ENCODE measurements around the gene ANKH.

ANKH gene

DNA sequence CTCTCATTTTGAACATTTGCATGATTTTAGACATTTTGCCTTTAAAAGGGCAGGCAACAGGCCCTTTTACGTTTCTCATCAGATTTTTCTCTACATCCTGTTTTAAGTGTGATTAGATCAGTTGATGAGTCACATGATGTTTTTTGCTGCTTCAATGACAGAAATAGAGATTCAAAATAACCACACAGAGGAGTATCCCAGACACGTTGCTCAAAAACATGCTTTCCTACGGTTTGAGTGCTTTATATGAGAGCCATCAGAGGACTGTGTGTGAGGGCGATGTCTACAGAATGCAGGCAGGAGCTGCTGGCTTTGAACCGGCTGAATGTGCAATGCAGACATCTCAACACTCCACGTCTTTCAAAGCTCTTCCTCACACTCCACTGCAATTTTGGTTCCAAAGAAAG is 165.0 kb downstream of the ANKH start:
- no peak overlapping the region for H3K4me3 ChIP-seq (replicated peaks; ENCODE audit: low read depth, low read length)
- TF ChIP-seq, protein P1, sequence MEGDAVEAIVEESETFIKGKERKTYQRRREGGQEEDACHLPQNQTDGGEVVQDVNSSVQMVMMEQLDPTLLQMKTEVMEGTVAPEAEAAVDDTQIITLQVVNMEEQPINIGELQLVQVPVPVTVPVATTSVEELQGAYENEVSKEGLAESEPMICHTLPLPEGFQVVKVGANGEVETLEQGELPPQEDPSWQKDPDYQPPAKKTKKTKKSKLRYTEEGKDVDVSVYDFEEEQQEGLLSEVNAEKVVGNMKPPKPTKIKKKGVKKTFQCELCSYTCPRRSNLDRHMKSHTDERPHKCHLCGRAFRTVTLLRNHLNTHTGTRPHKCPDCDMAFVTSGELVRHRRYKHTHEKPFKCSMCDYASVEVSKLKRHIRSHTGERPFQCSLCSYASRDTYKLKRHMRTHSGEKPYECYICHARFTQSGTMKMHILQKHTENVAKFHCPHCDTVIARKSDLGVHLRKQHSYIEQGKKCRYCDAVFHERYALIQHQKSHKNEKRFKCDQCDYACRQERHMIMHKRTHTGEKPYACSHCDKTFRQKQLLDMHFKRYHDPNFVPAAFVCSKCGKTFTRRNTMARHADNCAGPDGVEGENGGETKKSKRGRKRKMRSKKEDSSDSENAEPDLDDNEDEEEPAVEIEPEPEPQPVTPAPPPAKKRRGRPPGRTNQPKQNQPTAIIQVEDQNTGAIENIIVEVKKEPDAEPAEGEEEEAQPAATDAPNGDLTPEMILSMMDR (IDR thresholded peaks at IDR 0.05; ENCODE audit: low read length, missing control alignments): no peak
- DNase-seq (ENCODE audit: low read depth): peak; percentile 70

DNA sequence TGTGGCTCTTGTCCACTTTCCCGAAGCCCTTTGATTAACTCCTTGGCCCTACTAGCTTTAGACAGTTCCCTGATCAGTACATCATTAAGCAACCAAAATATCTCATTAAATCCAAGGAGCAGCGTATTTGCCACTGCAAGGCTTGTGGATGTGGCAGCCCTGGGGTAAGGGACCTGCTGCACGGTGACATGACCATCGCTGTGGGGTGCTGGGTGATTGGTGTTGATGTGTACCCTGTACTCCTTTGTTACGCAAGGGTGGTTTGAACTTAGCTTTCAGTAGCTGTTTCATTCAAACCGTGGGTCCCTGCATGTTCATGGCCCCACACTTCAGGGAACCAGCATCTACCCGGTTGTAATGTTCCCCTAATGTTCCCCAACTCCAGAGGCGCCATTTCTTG is 166.0 kb downstream of the ANKH start:
- no peak for DNase-seq (ENCODE audit: low read depth)
- no peak overlapping the region for H3K4me3 ChIP-seq (replicated peaks; ENCODE audit: low read depth, low read length)
- TF ChIP-seq, protein P1 (IDR thresholded peaks at IDR 0.05; ENCODE audit: low read length, missing control alignments): no peak

DNA sequence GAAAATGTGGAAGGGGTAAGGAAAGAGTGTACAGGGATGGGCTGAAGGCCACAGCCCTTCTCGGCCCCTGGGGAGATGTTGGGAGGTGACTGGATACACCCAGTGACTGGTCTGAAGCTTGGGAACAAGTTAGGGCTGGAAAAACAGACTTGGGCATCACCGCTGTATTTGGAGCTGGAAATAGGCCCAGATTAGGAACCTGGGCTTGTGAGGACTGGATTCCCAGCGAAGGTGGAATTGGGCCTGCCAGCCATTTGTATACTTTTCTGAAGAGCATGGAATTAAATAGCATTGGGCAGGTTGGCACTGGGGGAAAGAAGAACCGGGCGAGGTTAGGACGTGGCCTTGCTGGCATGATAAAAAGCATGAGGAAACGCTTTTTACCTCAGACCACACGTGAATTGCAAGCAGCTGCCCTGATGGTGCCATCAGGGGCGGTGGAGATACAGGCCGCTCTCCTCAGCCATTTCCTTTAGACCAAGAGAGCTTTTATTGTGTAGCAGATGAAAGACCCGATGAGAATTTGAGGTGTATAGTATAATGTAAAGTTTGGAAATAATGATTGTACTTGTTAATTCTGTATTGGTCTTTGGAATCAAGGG is 169.2 kb downstream of the ANKH start:
- no peak overlapping the region for H3K4me3 ChIP-seq (replicated peaks; ENCODE audit: low read depth, low read length)
- DNase-seq (ENCODE audit: low read depth): no peak
- TF ChIP-seq, protein P1 (IDR thresholded peaks at IDR 0.05; ENCODE audit: low read length, missing control alignments): no peak

DNA sequence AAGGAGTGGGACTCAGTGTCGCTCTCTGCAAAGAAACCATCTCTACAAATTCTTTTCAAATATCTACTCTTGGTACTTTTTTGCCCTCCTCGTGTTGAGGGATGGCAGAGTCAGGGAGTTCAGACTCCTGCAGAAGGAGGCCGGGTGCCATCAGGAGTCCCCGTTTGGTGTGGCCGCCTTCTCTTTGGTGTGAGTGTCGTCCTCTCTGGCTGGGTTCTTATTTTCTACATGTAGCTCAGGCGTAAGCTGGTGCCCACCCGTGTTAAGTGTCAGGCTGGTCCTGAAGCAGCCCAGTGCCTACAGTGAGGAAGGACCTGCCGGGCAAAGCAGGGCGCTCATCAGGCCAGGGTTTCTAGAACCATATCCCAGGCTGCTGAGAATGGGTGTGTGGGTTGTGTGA is 170.0 kb downstream of the ANKH start:
- DNase-seq (ENCODE audit: low read depth): no peak
- no peak overlapping the region for H3K4me3 ChIP-seq (replicated peaks; ENCODE audit: low read depth, low read length)
- TF ChIP-seq, protein P1 (IDR thresholded peaks at IDR 0.05; ENCODE audit: low read length, missing control alignments): no peak

DNA sequence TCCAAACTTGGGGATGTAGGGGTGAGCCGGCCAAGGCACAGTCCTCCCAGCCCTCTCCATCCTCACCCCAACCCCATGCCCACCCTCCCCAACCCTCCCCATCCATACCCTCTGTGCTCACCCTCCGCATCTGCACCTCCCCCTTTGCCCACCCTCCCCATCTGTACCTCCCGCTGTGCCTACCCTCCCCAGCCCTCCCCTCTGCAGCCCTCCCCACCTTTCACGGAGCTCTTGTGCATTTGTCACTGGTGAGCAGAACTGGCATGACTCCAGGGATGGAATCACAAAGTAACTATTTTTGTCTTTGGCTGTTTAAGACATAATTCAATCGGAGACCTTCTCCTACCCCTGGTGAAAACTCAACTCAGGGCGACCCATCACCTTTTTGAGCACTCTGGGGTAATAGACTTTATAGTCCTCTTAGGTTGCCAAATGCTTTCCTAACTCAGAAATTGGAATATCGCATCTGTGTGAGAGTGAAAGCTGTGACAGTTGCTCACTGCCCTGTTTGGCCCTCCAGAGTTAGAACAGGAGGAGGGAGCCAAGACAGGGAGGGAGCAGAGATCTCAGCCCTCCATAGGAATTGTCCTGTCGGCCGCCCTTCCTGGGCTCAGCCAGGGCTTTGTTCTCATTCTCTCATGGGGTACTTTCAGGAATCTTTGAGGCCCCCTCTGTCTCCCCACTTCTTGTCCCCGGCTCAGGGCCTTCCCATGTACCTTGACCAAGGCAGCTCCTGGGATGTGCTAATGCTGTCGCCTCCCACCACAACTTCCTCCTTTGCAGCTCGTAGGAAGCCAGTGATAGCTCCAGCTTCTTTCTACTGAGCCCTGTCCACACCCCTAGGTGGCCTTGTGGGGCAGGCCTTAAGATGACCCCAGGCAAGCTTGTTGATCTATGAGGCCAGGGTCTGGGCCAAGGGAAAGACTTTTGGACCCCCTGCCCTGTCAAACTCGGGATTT is 170.8 kb downstream of the ANKH start:
- TF ChIP-seq, protein P1 (IDR thresholded peaks at IDR 0.05; ENCODE audit: low read length, missing control alignments): no peak
- DNase-seq (ENCODE audit: low read depth): no peak
- H3K4me3 ChIP-seq (replicated peaks; ENCODE audit: low read depth, low read length): no peak overlapping the region

DNA sequence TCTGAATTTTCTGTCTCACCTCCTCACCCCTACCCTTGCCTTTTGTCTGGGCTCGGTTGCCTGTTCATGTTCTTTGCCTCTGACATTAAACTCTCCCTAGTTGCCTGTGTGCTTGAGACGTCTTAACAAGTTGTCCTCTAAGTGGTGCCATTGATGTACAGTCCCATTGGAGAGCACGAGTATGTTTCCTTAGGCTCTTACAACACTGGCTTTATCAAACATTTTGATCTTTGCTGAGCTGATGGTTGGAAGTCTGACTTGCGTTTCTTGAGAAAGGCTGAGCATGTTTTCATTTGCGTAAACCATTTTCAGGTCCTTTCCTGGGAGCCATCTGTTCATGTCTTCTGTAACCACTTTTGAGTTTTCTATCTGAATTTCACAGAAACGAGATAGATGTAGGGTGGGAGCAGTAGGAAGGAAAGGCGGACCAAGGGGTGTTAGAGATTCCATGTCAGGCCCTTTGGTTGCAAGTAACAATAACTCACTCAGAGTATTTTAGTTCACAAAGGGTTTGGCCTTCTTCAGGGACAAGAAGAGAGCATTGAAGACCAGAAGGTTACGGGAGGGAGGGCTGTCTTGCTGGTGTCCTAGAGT is 171.7 kb downstream of the ANKH start:
- no peak for DNase-seq (ENCODE audit: low read depth)
- no peak overlapping the region for H3K4me3 ChIP-seq (replicated peaks; ENCODE audit: low read depth, low read length)
- TF ChIP-seq, protein P1 (IDR thresholded peaks at IDR 0.05; ENCODE audit: low read length, missing control alignments): no peak
